IPS DF 4.7 (cell line): ENCODE data around the gene TAS2R40.
"Not testable (repeated sequence)": the region's sequence is repeated elsewhere in the genome, so short reads cannot be mapped to it uniquely, and the experiment has no call there.

Experiments
- DNase-seq: peaks from one replicate; pipeline ENCODE4 v3.0.0-alpha.2; 2013; ENCODE audit warnings: low spot score; ENCODE audit errors: extremely low read depth

The TAS2R40 gene

GRCh38 chr7:143250199-143250598 lies 28.4 kb downstream of the TAS2R40 start:
- DNase-seq = no peak

GRCh38 chr7:143250822-143251221 lies 29.0 kb downstream of the TAS2R40 start:
- DNase-seq = no peak

DNA sequence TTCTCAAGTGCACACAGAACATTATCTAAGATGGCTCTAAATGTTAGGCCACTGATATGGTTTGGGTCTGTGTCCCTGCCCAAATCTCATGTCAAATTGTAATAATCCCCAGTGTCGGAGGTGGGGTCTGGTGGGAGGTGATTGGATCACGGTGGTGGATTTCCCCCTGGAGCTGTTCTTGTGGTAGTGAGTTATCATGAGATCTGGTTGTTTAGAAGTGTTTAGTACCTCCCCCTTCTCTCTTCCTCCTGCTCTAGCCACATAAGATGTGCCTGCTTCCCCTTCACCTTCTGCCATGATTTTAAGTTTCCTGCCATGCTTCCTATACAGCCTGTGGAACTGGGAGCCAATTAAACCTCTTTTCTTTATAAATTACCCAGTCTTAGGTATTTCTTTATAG lies 30.2 kb downstream of the TAS2R40 start:
- no peak for DNase-seq

DNA sequence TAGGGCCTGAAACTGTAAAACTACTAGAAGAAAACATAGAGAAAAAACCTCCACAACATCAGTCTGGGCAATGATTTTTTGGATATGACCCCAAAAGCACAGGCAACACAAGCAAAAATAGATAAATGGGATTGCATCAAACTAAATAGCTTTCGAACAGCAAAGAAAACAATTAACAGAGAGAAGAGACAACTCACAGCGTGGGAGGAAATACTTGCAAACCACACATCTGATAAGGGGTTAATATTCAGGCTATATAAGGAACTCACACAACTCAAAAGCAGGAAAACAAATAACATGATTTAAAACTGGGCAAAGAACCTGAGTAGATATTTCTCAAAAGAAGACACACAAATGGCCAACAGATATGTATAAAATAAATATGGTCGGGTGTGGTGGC lies 33.7 kb downstream of the TAS2R40 start:
- DNase-seq = no peak

- no peak for DNase-seq
These were observed 34.5 kb downstream of the TAS2R40 start for GRCh38 chr7:143256325-143256724.

GRCh38 chr7:143256932-143257331 lies 35.1 kb downstream of the TAS2R40 start:
- no peak for DNase-seq

DNA sequence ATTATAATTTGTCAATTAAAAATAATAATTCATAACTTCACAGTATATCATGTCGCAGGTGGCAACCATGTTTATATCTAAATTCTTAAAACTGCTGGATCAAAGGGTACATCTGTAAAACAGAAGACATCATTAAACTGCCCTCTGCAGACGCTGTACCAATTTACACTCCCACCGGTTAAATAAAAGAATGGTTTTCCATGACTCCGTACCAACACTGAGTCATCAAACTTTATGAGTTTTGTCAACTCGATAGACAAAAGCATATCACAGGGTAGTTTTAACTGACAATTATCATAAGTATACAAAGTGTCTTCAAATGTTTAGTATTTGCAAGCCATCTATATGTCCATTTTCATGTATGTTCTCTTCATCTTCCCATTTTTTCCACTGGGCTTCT lies 35.7 kb downstream of the TAS2R40 start:
- no peak for DNase-seq

DNA sequence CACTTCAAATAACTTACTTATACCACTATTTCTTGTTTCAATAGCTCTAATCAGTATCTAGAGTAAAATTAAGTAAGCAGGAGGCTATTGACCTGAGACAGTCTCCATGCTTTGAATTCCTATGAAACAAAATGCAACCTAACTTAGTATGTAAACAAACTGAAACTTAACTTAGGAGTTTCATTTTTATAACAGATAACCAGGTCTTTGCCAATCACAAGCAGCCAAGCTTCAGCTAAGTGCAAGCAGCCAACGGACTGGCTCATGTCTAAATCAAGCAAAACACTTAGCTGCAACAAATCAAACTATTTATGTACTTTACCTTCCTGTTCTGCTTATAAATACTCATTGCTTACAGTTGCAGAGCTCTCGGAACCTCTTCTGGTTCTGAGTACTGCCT lies 37.0 kb downstream of the TAS2R40 start:
- DNase-seq = no peak

- no peak for DNase-seq
These were observed 37.9 kb downstream of the TAS2R40 start for GRCh38 chr7:143259765-143260164.

DNA sequence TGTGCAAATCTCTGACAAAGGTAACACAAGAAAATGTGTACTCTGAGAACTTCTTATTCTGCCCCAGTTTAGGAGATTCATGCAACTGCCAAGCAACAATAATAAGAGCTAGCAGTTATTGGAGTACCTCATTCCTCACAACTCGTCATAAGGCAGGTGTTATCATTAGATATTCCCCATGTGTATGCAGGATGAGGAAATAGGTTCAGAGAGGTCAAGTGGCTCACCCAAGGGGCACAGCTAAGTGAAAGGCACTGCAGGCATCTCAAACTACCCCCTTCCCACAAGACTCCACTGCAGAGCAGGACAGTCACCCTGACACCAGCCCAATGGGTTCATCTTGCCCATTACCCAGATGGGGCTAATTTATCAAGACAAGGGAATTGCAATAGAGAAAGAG lies 40.1 kb downstream of the TAS2R40 start:
- no peak for DNase-seq

- DNase-seq = no peak
These were observed 41.7 kb downstream of the TAS2R40 start, which contains the start of gene GSTK1 for GRCh38 chr7:143263266-143264195. Gene GSTK1 (plus strand): TSS chr7:143263441. CDS start chr7:143263514, 73 bp downstream.

DNA sequence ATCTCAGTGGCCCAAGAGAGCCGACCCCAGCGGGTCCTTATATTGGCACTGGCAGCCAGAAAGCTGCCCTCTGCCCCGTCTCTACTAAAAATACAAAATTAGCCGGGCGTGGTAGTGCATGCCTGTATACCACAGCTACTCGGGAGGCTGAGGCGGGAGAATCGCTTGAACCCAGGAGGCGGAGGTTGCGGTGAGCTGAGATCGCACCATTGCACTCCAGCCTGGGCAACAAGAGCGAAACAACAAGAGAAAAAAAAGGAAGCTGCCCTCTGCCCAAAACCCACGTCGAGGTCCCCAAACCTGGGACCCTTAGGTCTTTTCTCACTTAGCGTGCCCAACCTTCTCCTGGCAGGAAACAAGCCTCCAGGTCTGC lies 42.3 kb downstream of the TAS2R40 start:
- not testable (repeated sequence) for DNase-seq

- DNase-seq = no peak
These were observed 43.3 kb downstream of the TAS2R40 start for GRCh38 chr7:143265017-143265693.

- DNase-seq = no peak
These were observed 47.4 kb downstream of the TAS2R40 start for GRCh38 chr7:143269251-143269650.

GRCh38 chr7:143271240-143271639 lies 49.4 kb downstream of the TAS2R40 start:
- DNase-seq = no peak
